HG03378 (cell line): ENCODE data around the gene OR6B3.

ENCODE experiments used
- ATAC-seq: cut with Tn5 transposase; IDR thresholded peaks from one replicate; pipeline ENCODE4 v1.9.1; 2021; ENCODE audit warnings: mild to moderate bottlenecking, moderate library complexity; ENCODE audit not compliant: unreplicated experiment

The OR6B3 gene

GRCh38 chr2:240053173-240054155 lies at the start of gene OR6B3:
Gene OR6B3 (minus strand): TSS chr2:240053521.
- no peak for ATAC-seq

- ATAC-seq, result no peak
Observed at GRCh38 chr2:240098349-240098748, 45.0 kb upstream of the OR6B3 start.

- no peak for ATAC-seq
Observed at GRCh38 chr2:240095556-240096523, 42.5 kb upstream of the OR6B3 start.

GRCh38 chr2:240089306-240089705 lies 36.0 kb upstream of the OR6B3 start:
- no peak for ATAC-seq

- ATAC-seq, result no peak
Observed at GRCh38 chr2:240086563-240086962, 33.2 kb upstream of the OR6B3 start.

GRCh38 chr2:240078631-240079030 lies 25.3 kb upstream of the OR6B3 start:
- ATAC-seq, result no peak

GRCh38 chr2:240077442-240077841 lies 24.1 kb upstream of the OR6B3 start:
- no peak for ATAC-seq

GRCh38 chr2:240074545-240074944 lies 21.2 kb upstream of the OR6B3 start:
- ATAC-seq, result no peak

- no peak for ATAC-seq
Observed at GRCh38 chr2:240070907-240071306, 17.6 kb upstream of the OR6B3 start.

GRCh38 chr2:240069829-240070228 lies 16.5 kb upstream of the OR6B3 start:
- no peak for ATAC-seq

- no peak for ATAC-seq
Observed at GRCh38 chr2:240068193-240068592, 14.9 kb upstream of the OR6B3 start.

GRCh38 chr2:240066489-240066888 lies 13.2 kb upstream of the OR6B3 start:
- ATAC-seq, result no peak

- no peak for ATAC-seq
Observed at GRCh38 chr2:240064898-240065297, 11.6 kb upstream of the OR6B3 start.

GRCh38 chr2:240060977-240061591 lies 7.8 kb upstream of the OR6B3 start:
- ATAC-seq, result no peak

- no peak for ATAC-seq
Observed at GRCh38 chr2:240056678-240057077, 3.4 kb upstream of the OR6B3 start.

GRCh38 chr2:240055177-240055917 lies 2.0 kb upstream of the OR6B3 start:
- no peak for ATAC-seq

GRCh38 chr2:240052524-240052923 lies 797 bp downstream of the OR6B3 start:
- no peak for ATAC-seq

- ATAC-seq, result no peak
Observed at GRCh38 chr2:240051697-240052096, 1.6 kb downstream of the OR6B3 start.

GRCh38 chr2:240050278-240050677 lies 3.0 kb downstream of the OR6B3 start:
- ATAC-seq, result no peak

GRCh38 chr2:240048237-240048636 lies 5.1 kb downstream of the OR6B3 start:
- no peak for ATAC-seq
